B cell (primary cell): Measurements from ENCODE around the gene USP30. TPM values are rescaled to one million over a fixed set of nuclear protein-coding genes. Genes with fewer than 3 reads are reported as not detected.

Source experiments
- ATAC-seq: fragments of 200-7000 bp; cut with Tn5 transposase; one replicate; pipeline ENCODE4 v1.10.0; 2021; ENCODE audit warnings: low read depth, mild to moderate bottlenecking, moderate number of reproducible peaks, moderate library complexity
- CTCF ChIA-PET: fragments of 350-600 bp; sonication (Branson Sonifier 250); formaldehyde crosslinking; loops from one replicate; lab custom pipeline; 2021; ENCODE audit warnings: antibody characterized with exemption, inconsistent platforms; lab: Charles Lee
- POLR2A ChIA-PET: fragments of 350-600 bp; sonication (Branson Sonifier 250); formaldehyde crosslinking; loops from one replicate; lab custom pipeline; 2021; ENCODE audit warnings: antibody characterized with exemption; lab: Charles Lee
- DNase-seq: peaks from one replicate; pipeline ENCODE4 v3.0.0; 2013
- H2AFZ ChIP-seq: 2 replicates; pipeline ENCODE4 v1.6.1; 2012; ENCODE audit warnings: mild to moderate bottlenecking, low read depth, low read length; ENCODE audit not compliant: insufficient read depth, poor library complexity, severe bottlenecking
- H3K27ac ChIP-seq, 2 donors: 1 replicate in 1 of 2; 2 replicates in 1 of 2; pipeline ENCODE4 v1.5.1; 2012 to 2013; ENCODE audit warnings: low read length in 2 of 2, mild to moderate bottlenecking in 2 of 2, moderate library complexity in 1 of 2
- H3K27me3 ChIP-seq, 4 experiments: fragments of 200-600 bp in 1 of 4; sonication (generic) in 1 of 4; replicated peaks in 1 of 4; 1 replicate in 2 of 4; 2 replicates in 2 of 4; pipeline versions ENCODE4 v1.6.1 to v1.7.0; 2013 to 2016; ENCODE audit warnings: low read length in 3 of 4, mild to moderate bottlenecking in 2 of 4, mixed read lengths in 1 of 4, moderate library complexity in 1 of 4; ENCODE audit not compliant: insufficient read depth in 4 of 4, control insufficient read depth in 3 of 4; ENCODE audit errors: control extremely low read depth in 1 of 4
- H3K36me3 ChIP-seq, 2 experiments: replicated peaks in 1 of 2; 1 replicate in 1 of 2; 2 replicates in 1 of 2; pipeline versions ENCODE4 v1.6.1 to v1.7.1; 2013; ENCODE audit warnings: low read length in 1 of 2; ENCODE audit not compliant: insufficient read depth in 2 of 2, control insufficient read depth in 1 of 2; ENCODE audit errors: control extremely low read depth in 1 of 2, extremely low read depth in 1 of 2
- H3K4me1 ChIP-seq, 2 donors: fragments of 200-600 bp in 1 of 2; sonication (generic) in 1 of 2; 1 replicate in 1 of 2; 2 replicates in 1 of 2; pipeline versions ENCODE4 v1.5.1 to v1.6.1; 2013 to 2017; ENCODE audit warnings: low read length in 2 of 2; ENCODE audit not compliant: control insufficient read depth in 2 of 2, insufficient read depth in 2 of 2
- H3K4me2 ChIP-seq: replicated peaks from 2 replicates; pipeline ENCODE3; 2012; ENCODE audit warnings: mild to moderate bottlenecking, low read depth, low read length; ENCODE audit not compliant: poor library complexity, severe bottlenecking
- H3K4me3 ChIP-seq, 5 experiments: fragments of 200-600 bp in 1 of 5; sonication (generic) in 1 of 5; 1 replicate in 3 of 5; 2 replicates in 2 of 5; pipeline versions ENCODE4 v1.5.1 to v1.7.0; 2011 to 2016; ENCODE audit warnings: low read length in 4 of 5, mild to moderate bottlenecking in 4 of 5, low read depth in 2 of 5, control low read depth in 1 of 5, moderate library complexity in 1 of 5; ENCODE audit not compliant: insufficient read depth in 1 of 5; ENCODE audit errors: control extremely low read depth in 1 of 5, extremely low read depth in 1 of 5
- H3K79me2 ChIP-seq: fragments of 200-600 bp; sonication (generic); one replicate; pipeline ENCODE4 v1.6.0; 2016; ENCODE audit warnings: low read length; ENCODE audit not compliant: control insufficient read depth, insufficient read depth
- H3K9ac ChIP-seq: fragments of 200-600 bp; sonication (generic); 2 replicates; pipeline ENCODE4 v1.6.1; 2017; ENCODE audit warnings: mild to moderate bottlenecking, low read length, moderate library complexity
- H3K9me3 ChIP-seq, 3 donors: one replicate each; pipeline versions ENCODE4 v1.6.1 to v1.7.1; 2013; ENCODE audit warnings: low read length in 2 of 3; ENCODE audit not compliant: control insufficient read depth in 2 of 3, insufficient read depth in 1 of 3; ENCODE audit errors: control extremely low read depth in 1 of 3
- H4K20me1 ChIP-seq: 2 replicates; pipeline ENCODE4 v1.6.0; 2012; ENCODE audit warnings: mild to moderate bottlenecking, low read length; ENCODE audit not compliant: insufficient read depth, control insufficient read depth, poor library complexity, severe bottlenecking
- H3K27ac Mint-ChIP-seq: one replicate; pipeline ENCODE4 v1.8.0; 2021; ENCODE audit warnings: mixed read lengths
- H3K27me3 Mint-ChIP-seq: one replicate; pipeline ENCODE4 v1.8.0; 2021; ENCODE audit warnings: mixed read lengths
- H3K4me1 Mint-ChIP-seq: one replicate; pipeline ENCODE4 v1.8.0; 2021; ENCODE audit warnings: mixed read lengths
- H3K4me3 Mint-ChIP-seq: one replicate; pipeline ENCODE4 v1.8.0; 2021; ENCODE audit warnings: mixed read lengths
- H3K9me3 Mint-ChIP-seq: one replicate; pipeline ENCODE4 v1.8.0; 2022; ENCODE audit warnings: mixed read lengths; ENCODE audit not compliant: insufficient read depth
- EZH2 ChIP-seq: IDR thresholded peaks from 2 replicates; pipeline ENCODE4 v1.6.1; 2012; ENCODE audit warnings: borderline replicate concordance, low read depth, mild to moderate bottlenecking, moderate library complexity, low read length; ENCODE audit not compliant: insufficient read depth, poor library complexity, severe bottlenecking
- WGBS: methylation state at CpG from one replicate; pipeline ENCODE4 v1.1.5; 2013; ENCODE audit warnings: missing lambda C conversion rate; ENCODE audit not compliant: insufficient coverage; 5-methylcytosine and 5-hydroxymethylcytosine counted together
- intact Hi-C: fragments of 100-400 bp; cut with micrococcal nuclease; formaldehyde crosslinking; loops from one replicate; pipeline ENCODE4 v1.10.0; 2022
- polyA plus RNA-seq: library from polyadenylated mRNA; depleted of rRNA; stranded (reverse); fragments of >200 nt; gene quantifications from 2 replicates; pipeline ENCODE4 v1.2.3, GENCODE V29; 2012
- total RNA-seq, 2 donors: library from RNA; stranded (reverse); fragments of 120-200 nt in 1 of 2; gene quantifications; 1 replicate in 1 of 2; 2 replicates in 1 of 2; pipeline versions ENCODE4 v1.2.3 to v1.2.4, GENCODE V29; 2013 to 2022
- TF ChIP-seq, protein P1 (sequence below): fragments of 200-600 bp; IDR thresholded peaks from one replicate; pipeline ENCODE4 v1.8.0; 2022; ENCODE audit warnings: antibody characterized with exemption, mild to moderate bottlenecking

The USP30 gene
- total and polyA plus RNA-seq, 2 donors (not counting 1 experiment from before 2014, with no cell fraction given), result 7.2 to 32.5 TPM

DNA sequence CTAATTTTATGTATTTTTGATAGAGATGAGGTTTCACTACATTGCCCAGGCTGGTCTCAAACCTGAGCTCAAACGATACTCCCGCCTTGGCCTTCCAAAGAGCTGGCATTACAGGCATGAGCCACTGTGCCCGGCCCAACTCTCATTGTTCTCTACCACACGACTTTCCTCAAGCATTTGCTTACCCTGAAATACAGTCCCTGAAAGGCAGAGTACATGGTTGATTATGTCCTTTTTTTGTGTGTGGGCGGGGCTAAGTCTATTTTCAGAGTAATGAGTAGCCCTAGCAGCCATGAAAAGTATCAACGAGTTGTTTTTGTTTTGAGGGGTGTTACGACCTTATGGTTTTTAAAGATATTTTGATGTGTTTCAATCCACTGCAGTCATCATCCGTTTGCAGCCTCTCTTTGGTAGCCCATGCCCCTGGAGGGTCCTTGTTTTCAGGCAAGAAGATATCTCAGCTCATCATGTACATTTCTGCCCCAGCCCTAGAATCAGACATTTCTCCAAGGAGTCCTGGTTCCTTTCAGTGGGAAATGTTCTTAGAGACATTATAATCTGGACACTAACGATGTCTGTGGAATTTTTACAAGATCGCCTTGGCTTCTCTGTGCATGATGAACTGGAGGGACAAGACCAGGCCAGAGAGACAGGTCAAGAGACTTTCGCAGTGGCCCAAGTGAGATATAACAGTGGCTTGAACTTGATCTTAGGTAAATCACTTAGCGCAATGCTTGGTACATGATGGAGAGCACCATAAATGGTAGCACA lies 72.7 kb downstream of the USP30 start:
- H3K79me2 ChIP-seq, result no peaks in the 10 kb centered on the region
- no peaks in the 10 kb centered on the region for H3K27me3 ChIP-seq
- H3K36me3 ChIP-seq, result no peaks in the 10 kb centered on the region
- Mint-ChIP-seq H3K4me1 (no peaks in the 10 kb centered on the region), H3K4me3 (no peak overlapping the region), H3K9me3 (no peaks in the 10 kb centered on the region), H3K27ac (no peak overlapping the region), H3K27me3 (no peaks in the 10 kb centered on the region)
- ATAC-seq (no peak), DNase-seq (no peak)
- ChIA-PET CTCF (interaction anchor here (1.3 kb wide), 1 partner anchor 13 kb away, joined by 4 read pairs; no protein-coding TSS in a partner anchor), POLR2A (no interaction called here)
- H4K20me1 ChIP-seq, result no peaks in the 10 kb centered on the region
- no peaks in the 10 kb centered on the region for H3K4me1 ChIP-seq
- H2AFZ ChIP-seq, result no peak overlapping the region
- H3K4me3 ChIP-seq, result no peak overlapping the region
- no peak for TF ChIP-seq EZH2
- TF ChIP-seq, protein P1, sequence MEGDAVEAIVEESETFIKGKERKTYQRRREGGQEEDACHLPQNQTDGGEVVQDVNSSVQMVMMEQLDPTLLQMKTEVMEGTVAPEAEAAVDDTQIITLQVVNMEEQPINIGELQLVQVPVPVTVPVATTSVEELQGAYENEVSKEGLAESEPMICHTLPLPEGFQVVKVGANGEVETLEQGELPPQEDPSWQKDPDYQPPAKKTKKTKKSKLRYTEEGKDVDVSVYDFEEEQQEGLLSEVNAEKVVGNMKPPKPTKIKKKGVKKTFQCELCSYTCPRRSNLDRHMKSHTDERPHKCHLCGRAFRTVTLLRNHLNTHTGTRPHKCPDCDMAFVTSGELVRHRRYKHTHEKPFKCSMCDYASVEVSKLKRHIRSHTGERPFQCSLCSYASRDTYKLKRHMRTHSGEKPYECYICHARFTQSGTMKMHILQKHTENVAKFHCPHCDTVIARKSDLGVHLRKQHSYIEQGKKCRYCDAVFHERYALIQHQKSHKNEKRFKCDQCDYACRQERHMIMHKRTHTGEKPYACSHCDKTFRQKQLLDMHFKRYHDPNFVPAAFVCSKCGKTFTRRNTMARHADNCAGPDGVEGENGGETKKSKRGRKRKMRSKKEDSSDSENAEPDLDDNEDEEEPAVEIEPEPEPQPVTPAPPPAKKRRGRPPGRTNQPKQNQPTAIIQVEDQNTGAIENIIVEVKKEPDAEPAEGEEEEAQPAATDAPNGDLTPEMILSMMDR, result no peak
- no peak overlapping the region for H3K27ac ChIP-seq
- WGBS, result 93% methylated on average over 10 of the region's 12 CpGs
- H3K4me2 ChIP-seq, result no peak overlapping the region
- intact Hi-C loops, result no loop called here
- no peak overlapping the region for H3K9ac ChIP-seq
- H3K9me3 ChIP-seq, result no peaks in the 10 kb centered on the region

DNA sequence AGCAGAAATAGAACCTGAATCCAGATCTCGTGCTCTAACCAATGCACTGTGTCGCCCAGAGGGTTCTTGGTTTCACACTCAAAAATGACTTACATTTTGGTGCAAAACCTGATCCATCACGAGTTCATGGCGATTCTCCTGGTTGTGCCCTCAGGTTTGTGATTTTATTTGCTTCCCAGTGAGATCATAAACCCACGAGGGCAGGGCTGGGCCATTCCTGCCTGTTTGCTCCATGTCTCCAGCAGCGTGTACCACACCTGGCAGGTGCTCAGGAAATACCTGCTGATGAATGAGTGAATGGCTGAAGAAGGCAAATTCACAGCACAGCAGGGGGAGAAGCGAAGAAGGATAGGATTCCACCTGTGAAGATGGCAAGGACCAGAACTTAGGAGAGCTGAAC lies 73.4 kb downstream of the USP30 start:
- no peaks in the 10 kb centered on the region for H3K27me3 ChIP-seq
- ATAC-seq, result no peak
- H4K20me1 ChIP-seq, result no peaks in the 10 kb centered on the region
- H3K9ac ChIP-seq, result no peak overlapping the region
- no peak overlapping the region for H3K27ac Mint-ChIP-seq
- CTCF ChIA-PET, result interaction anchor here (1.3 kb wide), 1 partner anchor 14 kb away, joined by 4 read pairs; no protein-coding TSS in a partner anchor
- no peaks in the 10 kb centered on the region for H3K4me1 ChIP-seq
- no peaks in the 10 kb centered on the region for H3K36me3 ChIP-seq
- no peak overlapping the region for H3K4me3 ChIP-seq
- H2AFZ ChIP-seq, result no peak overlapping the region
- no peaks in the 10 kb centered on the region for H3K9me3 ChIP-seq
- H3K9me3 Mint-ChIP-seq, result no peaks in the 10 kb centered on the region
- no peak overlapping the region for H3K4me3 Mint-ChIP-seq
- H3K27ac ChIP-seq, result no peak overlapping the region
- POLR2A ChIA-PET, result no interaction called here
- H3K4me1 Mint-ChIP-seq, result no peaks in the 10 kb centered on the region
- DNase-seq, result no peak
- no peak for TF ChIP-seq EZH2
- TF ChIP-seq, protein P1, result no peak
- H3K79me2 ChIP-seq, result no peaks in the 10 kb centered on the region
- 79% methylated on average over 7 of the region's 7 CpGs for WGBS
- H3K4me2 ChIP-seq, result no peak overlapping the region
- intact Hi-C loops, result no loop called here
- H3K27me3 Mint-ChIP-seq, result peaks cover 5% of the 10 kb centered on the region
